ENCODE measurements around the gene KCNK4. TPM values are rescaled to one million over a fixed set of nuclear protein-coding genes. Genes with fewer than 3 reads are reported as not detected.
A peak's percentile ranks its signal among the peaks of the same experiment; 100 is the strongest.

Gene KCNK4
- polyA plus RNA-seq (2011; rRNA removed) = not detected in 2 replicates
- polyA plus RNA-seq (2012; cell fraction: cytosol; rRNA removed) = 0.06 TPM in 1 of 2 replicates, not detected in the other
- polyA plus RNA-seq (2012; cell fraction: nucleus; rRNA removed) = 0.41 and 0.42 TPM in 2 replicates
- polyA plus RNA-seq (2017; fragmentation: RNase III; extraction: RNeasy Plus Mini Kit Qiagen cat#74134 plus additional on column Dnase treatment) = 0.12 to 0.28 TPM (median 0.17 TPM) in 3 replicates
- not detected in 2 replicates for polyA minus RNA-seq (2011; rRNA and poly(A)+ RNA removed)

DNA sequence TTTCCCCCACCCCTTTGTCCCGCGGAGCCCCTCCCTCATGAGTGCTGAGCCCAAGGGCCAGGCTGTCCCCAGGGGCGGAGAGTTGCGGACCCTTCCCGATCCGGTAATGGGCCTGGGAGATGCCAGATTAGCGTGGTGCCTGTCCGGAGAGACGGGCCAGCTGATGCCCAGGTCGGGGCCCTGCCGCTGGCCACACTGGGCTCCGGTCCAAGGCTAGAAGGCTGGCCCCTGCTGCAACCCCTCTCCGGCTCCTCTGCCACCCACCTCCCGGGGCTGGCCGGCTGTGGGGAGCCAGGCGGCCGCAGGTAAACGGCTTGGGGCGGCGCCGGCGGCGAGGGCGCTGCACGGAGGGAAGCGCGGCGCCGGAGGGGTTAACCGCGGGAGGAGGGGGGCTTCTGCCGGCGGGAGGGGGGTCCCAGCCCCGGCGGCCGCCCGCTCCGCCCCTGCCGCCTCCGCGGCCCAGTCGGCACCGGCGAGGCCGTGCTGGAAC is at the start of gene KCNK4:
KCNK4 (plus strand) TSS at position 41 of the 490 bp plus-strand sequence. CDS start 1,717 bp downstream, outside the sequence.
- no peak for FAIRE-seq
- whole genome bisulfite sequencing (ENCODE audit: missing lambda C conversion rate) = 76% methylated on average over 8 of the region's 45 CpGs

DNA sequence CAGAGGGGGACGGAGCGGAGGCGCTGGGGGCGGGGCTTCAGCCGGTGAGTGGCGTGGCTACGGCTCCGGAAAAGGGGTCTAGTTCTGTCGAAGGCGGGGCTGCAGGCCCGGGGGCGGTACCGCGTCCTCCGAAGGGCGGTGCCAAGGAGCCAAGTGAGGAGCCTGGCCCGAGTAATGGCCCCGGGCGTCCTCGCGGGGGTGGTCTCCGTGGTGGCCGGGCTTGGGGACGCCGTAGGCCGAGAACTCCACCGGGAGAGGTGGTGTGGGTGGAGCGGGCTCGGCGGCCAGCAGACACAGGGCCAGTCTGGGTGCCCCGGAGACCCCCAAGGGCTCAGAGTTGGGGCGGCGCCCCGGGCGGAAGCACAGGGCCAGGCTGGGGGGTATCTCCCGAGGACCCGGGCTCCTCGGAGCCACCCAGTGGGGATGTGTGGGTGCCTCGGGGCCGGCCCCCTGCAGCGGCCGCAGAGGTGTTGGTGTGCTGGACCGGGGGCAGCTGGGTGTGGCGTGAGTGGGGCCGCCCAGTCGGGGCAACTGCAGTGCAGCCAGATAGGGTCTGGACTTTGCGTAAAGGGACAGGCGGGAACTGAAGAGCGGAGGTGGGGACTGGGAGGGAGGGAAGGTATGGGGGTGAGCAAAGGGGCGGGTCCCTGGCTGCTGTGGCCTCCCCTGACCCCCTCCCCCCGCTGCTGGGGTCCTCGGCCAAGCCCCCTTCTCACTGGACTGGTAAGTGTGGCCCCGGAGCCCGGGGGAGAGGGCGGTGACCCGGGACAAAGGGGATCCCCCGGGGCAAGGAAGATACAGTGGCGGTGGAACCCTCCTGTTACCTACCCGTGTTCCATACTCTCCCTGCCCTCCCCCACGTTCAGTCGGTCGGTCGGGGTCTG is 49.4 kb upstream of the KCNK4 start:
- POLR2A ChIA-PET = interaction anchor here (0.7 to 2.7 kb wide), 16 partner anchors 9 to 101 kb away, joined by 3 to 15 read pairs (median 5); partner anchors contain the start of genes BAD, DNAJC4, GPR137 and MACROD1
- Histone ChIP-seq H3K4me1 (peaks cover 41% of the 10 kb centered on the region), H3K4me3 (peak overlapping the region; percentile 73), H3K9me3 (no peaks in the 10 kb centered on the region), H3K4me2 (peak overlapping the region; percentile 100), H3K27ac (peak overlapping the region; percentile 91 to 98)
- FAIRE-seq (no peak), DNase-seq (ENCODE audit: low read depth in 1 of 2, low spot score in 1 of 2) (peak; percentile 75 to 77), ATAC-seq (peak; percentile 57 to 80)
- CTCF ChIA-PET = interaction anchor here (0.8 to 12.2 kb wide), 8 partner anchors 9 to 114 kb away, joined by 3 to 220 read pairs (median 4); partner anchors contain the start of genes CATSPERZ, ESRRA and PLCB3
- TF ChIP-seq MAZ (IDR thresholded peaks at IDR 0.05; ENCODE audit: borderline replicate concordance, low read depth, low read length) (no peak), HES2 (IDR thresholded peaks at IDR 0.05) (no peak), FOSB (CRISPR knock-in tag; IDR thresholded peaks at IDR 0.05) (no peak), NPAS2 (CRISPR knock-in tag; IDR thresholded peaks at IDR 0.05; ENCODE audit: borderline replicate concordance) (no peak), PHF8 (IDR thresholded peaks at IDR 0.05; ENCODE audit: borderline replicate concordance, low read depth) (peak; percentile 19; the same call in 1 of the 2 replicates), TP53 (CRISPR knock-in tag; IDR thresholded peaks at IDR 0.05) (peak; percentile 86; the same call in 1 of the 2 replicates), MYC (IDR thresholded peaks at IDR 0.05; ENCODE audit: borderline replicate concordance, low read length) (no peak), RFX5 (IDR thresholded peaks at IDR 0.05) (no peak), CBX2 (IDR thresholded peaks at IDR 0.05; ENCODE audit: borderline replicate concordance, low read depth) (no peak), EP300 (IDR thresholded peaks at IDR 0.05) (no peak), RCOR1 (IDR thresholded peaks at IDR 0.05; ENCODE audit: low read depth, low read length) (no peak), HDAC2 (IDR thresholded peaks at IDR 0.05) (no peak), POLR2A (IDR thresholded peaks at IDR 0.05; ENCODE audit: low read length) (peak; percentile 49), ZC3H11A (IDR thresholded peaks at IDR 0.05) (no peak), HEYL (CRISPR knock-in tag; IDR thresholded peaks at IDR 0.05) (no peak), TFCP2L1 (CRISPR knock-in tag; IDR thresholded peaks at IDR 0.05) (peak; percentile 89), JUN (IDR thresholded peaks at IDR 0.05) (peak in 1 of 2 experiments; percentile 36; a peak in 1 of 5 replicates), PBX3 (IDR thresholded peaks at IDR 0.05) (peak; percentile 78; the same call in 1 of the 2 replicates), ZSCAN20 (CRISPR knock-in tag; IDR thresholded peaks at IDR 0.05) (no peak), JUNB (IDR thresholded peaks at IDR 0.05) (no peak)
- TF ChIP-seq, protein P1, sequence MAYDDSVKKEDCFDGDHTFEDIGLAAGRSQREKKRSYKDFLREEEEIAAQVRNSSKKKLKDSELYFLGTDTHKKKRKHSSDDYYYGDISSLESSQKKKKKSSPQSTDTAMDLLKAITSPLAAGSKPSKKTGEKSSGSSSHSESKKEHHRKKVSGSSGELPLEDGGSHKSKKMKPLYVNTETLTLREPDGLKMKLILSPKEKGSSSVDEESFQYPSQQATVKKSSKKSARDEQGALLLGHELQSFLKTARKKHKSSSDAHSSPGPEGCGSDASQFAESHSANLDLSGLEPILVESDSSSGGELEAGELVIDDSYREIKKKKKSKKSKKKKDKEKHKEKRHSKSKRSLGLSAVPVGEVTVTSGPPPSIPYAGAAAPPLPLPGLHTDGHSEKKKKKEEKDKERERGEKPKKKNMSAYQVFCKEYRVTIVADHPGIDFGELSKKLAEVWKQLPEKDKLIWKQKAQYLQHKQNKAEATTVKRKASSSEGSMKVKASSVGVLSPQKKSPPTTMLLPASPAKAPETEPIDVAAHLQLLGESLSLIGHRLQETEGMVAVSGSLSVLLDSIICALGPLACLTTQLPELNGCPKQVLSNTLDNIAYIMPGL (CRISPR knock-in tag; IDR thresholded peaks at IDR 0.05; ENCODE audit: borderline replicate concordance) = 0 out of 2 replicates have a peak, but pooled peaks have one; percentile 57
- TF ChIP-seq, protein P2, sequence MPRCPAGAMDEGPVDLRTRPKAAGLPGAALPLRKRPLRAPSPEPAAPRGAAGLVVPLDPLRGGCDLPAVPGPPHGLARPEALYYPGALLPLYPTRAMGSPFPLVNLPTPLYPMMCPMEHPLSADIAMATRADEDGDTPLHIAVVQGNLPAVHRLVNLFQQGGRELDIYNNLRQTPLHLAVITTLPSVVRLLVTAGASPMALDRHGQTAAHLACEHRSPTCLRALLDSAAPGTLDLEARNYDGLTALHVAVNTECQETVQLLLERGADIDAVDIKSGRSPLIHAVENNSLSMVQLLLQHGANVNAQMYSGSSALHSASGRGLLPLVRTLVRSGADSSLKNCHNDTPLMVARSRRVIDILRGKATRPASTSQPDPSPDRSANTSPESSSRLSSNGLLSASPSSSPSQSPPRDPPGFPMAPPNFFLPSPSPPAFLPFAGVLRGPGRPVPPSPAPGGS (IDR thresholded peaks at IDR 0.05) = no peak
- WGBS (ENCODE audit: missing lambda C conversion rate) = 2% methylated on average over 32 of the region's 63 CpGs

More for the DNA sequence above, at the start of gene KCNK4:
- ChIA-PET POLR2A (no interaction called here), CTCF (interaction anchor here (2.7 to 20.5 kb wide), 2 partner anchors 12 to 40 kb away, joined by 12 to 448 read pairs; partner anchors contain the start of genes CATSPERZ, ESRRA and PLCB3)
- ATAC-seq = no peak
- H3K4me1 ChIP-seq = peaks cover 8% of the 10 kb centered on the region; the same call in 2 of the 3 replicates
- no peak for DNase-seq (ENCODE audit: low read depth in 1 of 2, low spot score in 1 of 2)
- no peak within 1 kb of the TSS for H3K4me3 ChIP-seq
- 0 out of 6 replicates have a peak within 1 kb of the TSS, but pooled peaks of 1 of the 2 experiments have one; percentile 30 for H3K27ac ChIP-seq
- TF ChIP-seq HOXB5 (CRISPR knock-in tag; IDR thresholded peaks at IDR 0.05) (no peak), JUN (IDR thresholded peaks at IDR 0.05) (no peak), MAFK (IDR thresholded peaks at IDR 0.05; ENCODE audit: partially characterized antibody) (no peak), NPAS2 (CRISPR knock-in tag; IDR thresholded peaks at IDR 0.05; ENCODE audit: borderline replicate concordance) (no peak), EHF (CRISPR knock-in tag; IDR thresholded peaks at IDR 0.05) (no peak), POLR2A (IDR thresholded peaks at IDR 0.05; ENCODE audit: low read length) (no peak), ZC3H11A (IDR thresholded peaks at IDR 0.05) (no peak), GATA3 (IDR thresholded peaks at IDR 0.05; ENCODE audit: borderline replicate concordance) (no peak), SREBF2 (IDR thresholded peaks at IDR 0.05) (no peak), FOXS1 (CRISPR knock-in tag; IDR thresholded peaks at IDR 0.05) (no peak)
- TF ChIP-seq, protein P3, sequence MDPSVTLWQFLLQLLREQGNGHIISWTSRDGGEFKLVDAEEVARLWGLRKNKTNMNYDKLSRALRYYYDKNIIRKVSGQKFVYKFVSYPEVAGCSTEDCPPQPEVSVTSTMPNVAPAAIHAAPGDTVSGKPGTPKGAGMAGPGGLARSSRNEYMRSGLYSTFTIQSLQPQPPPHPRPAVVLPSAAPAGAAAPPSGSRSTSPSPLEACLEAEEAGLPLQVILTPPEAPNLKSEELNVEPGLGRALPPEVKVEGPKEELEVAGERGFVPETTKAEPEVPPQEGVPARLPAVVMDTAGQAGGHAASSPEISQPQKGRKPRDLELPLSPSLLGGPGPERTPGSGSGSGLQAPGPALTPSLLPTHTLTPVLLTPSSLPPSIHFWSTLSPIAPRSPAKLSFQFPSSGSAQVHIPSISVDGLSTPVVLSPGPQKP (IDR thresholded peaks at IDR 0.05; ENCODE audit: low read depth, low read length) = no peak
- TF ChIP-seq, protein P4, sequence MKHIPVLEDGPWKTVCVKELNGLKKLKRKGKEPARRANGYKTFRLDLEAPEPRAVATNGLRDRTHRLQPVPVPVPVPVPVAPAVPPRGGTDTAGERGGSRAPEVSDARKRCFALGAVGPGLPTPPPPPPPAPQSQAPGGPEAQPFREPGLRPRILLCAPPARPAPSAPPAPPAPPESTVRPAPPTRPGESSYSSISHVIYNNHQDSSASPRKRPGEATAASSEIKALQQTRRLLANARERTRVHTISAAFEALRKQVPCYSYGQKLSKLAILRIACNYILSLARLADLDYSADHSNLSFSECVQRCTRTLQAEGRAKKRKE (CRISPR knock-in tag; IDR thresholded peaks at IDR 0.05; ENCODE audit: low read depth) = no peak
- peak within 1 kb of the TSS; percentile 49 for H3K4me2 ChIP-seq
- no peaks in the 10 kb centered on the region for H3K9me3 ChIP-seq

Data from A549 (cell line).